PC-3 (cell line): Measurements from ENCODE around the gene BATF3. TPM values are rescaled to one million over a fixed set of nuclear protein-coding genes. Genes with fewer than 3 reads are reported as not detected.

Experiments
- ATAC-seq: fragments of 200-7000 bp; cut with Tn5 transposase; 2 replicates; pipeline ENCODE4 v1.9.1; 2020; ENCODE audit warnings: mild to moderate bottlenecking, moderate library complexity
- BruUV-seq: library from RNA; stranded (reverse); fragments of 400-500 nt; replicated peaks from 2 replicates; lab custom pipeline; 2021; lab: Mats Ljungman, UMichigan
- CTCF ChIA-PET: fragments of 300-600 bp; sonication (Branson Sonifier 250); formaldehyde crosslinking; loops from one replicate; lab custom pipeline; 2022; ENCODE audit warnings: antibody characterized with exemption; lab: Charles Lee
- POLR2A ChIA-PET: fragments of 300-600 bp; sonication (Branson Sonifier 250); formaldehyde crosslinking; loops from one replicate; lab custom pipeline; 2022; ENCODE audit warnings: antibody characterized with exemption; ENCODE audit not compliant: unreplicated experiment; lab: Charles Lee
- DNase-seq: peaks from one replicate; pipeline ENCODE4 v3.0.0-alpha.2; 2015
- H2AFZ ChIP-seq: fragments of 300-600 bp; sonication (generic); 2 replicates; pipeline ENCODE4 v1.6.0; 2016; ENCODE audit warnings: antibody characterized with exemption, low read length
- H3F3A ChIP-seq: fragments of 300-600 bp; sonication (generic); one replicate; pipeline ENCODE4 v1.6.0; 2017; ENCODE audit warnings: antibody characterized with exemption, low read length, control low read depth, mild to moderate bottlenecking; ENCODE audit not compliant: unreplicated experiment
- H3K27ac ChIP-seq: fragments of 300-600 bp; sonication (generic); 2 replicates; pipeline ENCODE4 v1.5.1; 2016; ENCODE audit warnings: mild to moderate bottlenecking, low read length
- H3K27me3 ChIP-seq: fragments of 300-600 bp; sonication (generic); 2 replicates; pipeline ENCODE4 v1.6.1; 2016; ENCODE audit warnings: low read length, mixed read lengths
- H3K36me3 ChIP-seq: fragments of 300-600 bp; sonication (generic); 2 replicates; pipeline ENCODE4 v1.6.1; 2016; ENCODE audit warnings: low read depth, mixed run types, low read length, mixed read lengths
- H3K4me1 ChIP-seq: fragments of 300-600 bp; sonication (generic); 2 replicates; pipeline ENCODE4 v1.5.1; 2016; ENCODE audit warnings: low read length; ENCODE audit not compliant: insufficient read depth
- H3K4me2 ChIP-seq: fragments of 300-600 bp; sonication (generic); 2 replicates; pipeline ENCODE4 v1.6.0; 2016; ENCODE audit warnings: low read length
- H3K4me3 ChIP-seq: fragments of 300-600 bp; sonication (generic); 2 replicates; pipeline ENCODE4 v1.5.1; 2016; ENCODE audit warnings: mild to moderate bottlenecking, low read length, mixed read lengths
- H3K79me2 ChIP-seq: fragments of 300-600 bp; sonication (generic); 2 replicates; pipeline ENCODE4 v1.6.1; 2017; ENCODE audit warnings: low read length, mixed read lengths
- H3K9ac ChIP-seq: fragments of 300-600 bp; sonication (generic); 2 replicates; pipeline ENCODE4 v1.6.0; 2016; ENCODE audit warnings: mild to moderate bottlenecking, low read length
- H3K9me2 ChIP-seq: fragments of 300-600 bp; sonication (generic); replicated peaks from 2 replicates; pipeline ENCODE4 v1.6.1; 2016; ENCODE audit warnings: mixed run types, low read length, mixed read lengths
- H3K9me3 ChIP-seq: fragments of 300-600 bp; sonication (generic); 2 replicates; pipeline ENCODE4 v1.6.1; 2016; ENCODE audit warnings: low read length, mixed read lengths
- H4K20me1 ChIP-seq: fragments of 300-600 bp; sonication (generic); 2 replicates; pipeline ENCODE4 v1.6.1; 2016; ENCODE audit warnings: low read length, mixed read lengths
- EZH2 ChIP-seq: fragments of 300-600 bp; sonication (generic); IDR thresholded peaks from one replicate; pipeline ENCODE4 v1.6.1; 2017; ENCODE audit warnings: antibody characterized with exemption, mild to moderate bottlenecking, low read length; ENCODE audit not compliant: unreplicated experiment
- EZH2phosphoT487 ChIP-seq: fragments of 300-600 bp; sonication (generic); IDR thresholded peaks from 2 replicates; pipeline ENCODE4 v1.6.1; 2018; ENCODE audit warnings: mild to moderate bottlenecking, antibody characterized with exemption, low read length, borderline replicate concordance
- intact Hi-C: fragments of 100-400 bp; cut with micrococcal nuclease; formaldehyde crosslinking; loops from 2 replicates; pipeline ENCODE4 v1.9.0; 2023
- total RNA-seq: library from RNA; depleted of rRNA; stranded (reverse); fragments of >200 nt; gene quantifications from 2 replicates; pipeline ENCODE4 v1.2.3, GENCODE V29; 2014
- TF ChIP-seq, protein P1 (sequence below): fragments of 300-600 bp; sonication (generic); conservative IDR thresholded peaks from 2 replicates; pipeline ENCODE4 v1.5.1; 2017; ENCODE audit warnings: antibody characterized with exemption, low read depth, mild to moderate bottlenecking, low read length

The BATF3 gene
- total RNA-seq, 1 experiment from 2014 or later, result 4.3 TPM

DNA sequence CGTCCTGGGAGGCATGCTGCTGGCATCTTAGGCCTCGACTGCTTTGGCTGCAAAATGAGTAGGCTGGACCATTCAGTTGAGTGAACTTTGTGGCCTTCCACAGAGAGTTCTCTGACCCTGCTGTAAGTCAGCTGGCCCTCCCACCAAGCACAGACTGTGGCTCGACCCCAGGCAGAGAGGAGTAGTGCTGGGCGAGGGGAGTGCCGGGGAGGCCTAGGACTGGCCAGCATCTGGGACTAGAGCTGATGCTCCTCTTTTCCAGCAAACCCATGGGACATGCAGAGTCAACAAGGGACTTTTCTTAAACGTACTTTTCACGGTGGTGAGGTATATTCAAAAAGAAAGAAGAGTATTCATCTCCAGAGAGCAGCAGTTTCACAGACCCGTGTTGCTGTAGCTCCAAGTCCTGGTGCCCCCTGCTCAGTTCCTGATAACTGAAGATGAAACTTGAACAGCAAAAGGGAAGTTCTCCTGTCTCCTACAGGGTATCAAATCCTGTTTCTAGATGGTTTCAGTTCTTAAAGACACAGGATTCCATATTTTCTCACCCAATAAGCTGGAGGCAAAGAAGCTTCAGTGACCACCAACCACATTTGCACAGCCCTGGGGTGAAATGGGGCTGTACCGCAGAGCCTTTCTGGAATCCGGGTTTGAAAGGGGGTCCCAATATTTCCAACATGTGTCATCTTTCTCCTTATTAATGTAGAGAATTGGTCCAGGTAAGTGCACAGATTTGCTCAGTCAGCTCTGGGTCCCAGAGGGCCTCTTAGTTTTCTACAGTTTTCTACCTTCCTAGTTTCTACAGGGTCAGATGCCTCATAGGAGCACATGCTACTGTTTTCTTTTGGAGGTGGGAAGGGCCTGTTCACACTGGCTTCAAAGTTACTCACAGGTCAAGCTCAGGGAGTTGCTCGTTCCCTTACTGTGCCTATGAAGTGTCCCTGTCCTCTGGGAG, 20.9 kb downstream of the BATF3 start:
- no peak for ATAC-seq
- CTCF ChIA-PET, result no interaction called here

DNA sequence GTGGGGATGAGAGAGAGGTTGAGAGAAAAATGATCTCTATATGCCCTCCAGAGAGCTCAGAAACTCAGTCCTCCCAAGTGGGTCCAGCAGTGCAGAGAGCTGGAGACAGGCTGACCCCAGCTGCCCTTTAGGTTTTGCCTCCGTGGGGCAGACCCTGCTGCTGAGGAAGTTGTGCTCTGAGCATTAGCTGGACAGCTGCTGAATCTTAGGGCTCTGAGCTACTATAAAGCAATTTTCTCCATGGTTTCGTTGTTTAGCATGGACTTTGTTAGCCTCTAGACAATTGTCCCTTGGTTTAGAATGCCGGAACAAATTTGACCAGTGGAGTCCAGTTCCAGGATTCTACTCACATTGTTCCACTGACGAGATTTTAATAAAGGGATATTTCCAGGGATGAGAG, 22.1 kb downstream of the BATF3 start:
- BruUV-seq, result no TSS peak
- ChIA-PET CTCF (no interaction called here), POLR2A (no interaction called here)
- ATAC-seq, result no peak
- Histone ChIP-seq H3K27ac (no peak overlapping the region), H3K4me3 (no peak overlapping the region), H3K36me3 (no peaks in the 10 kb centered on the region), H3K4me2 (no peak overlapping the region), H3K9me3 (no peaks in the 10 kb centered on the region), H3F3A (no peaks in the 10 kb centered on the region), H3K4me1 (no peaks in the 10 kb centered on the region), H3K9ac (no peak overlapping the region), H3K27me3 (no peaks in the 10 kb centered on the region), H2AFZ (no peak overlapping the region), H4K20me1 (no peaks in the 10 kb centered on the region), H3K79me2 (no peaks in the 10 kb centered on the region), H3K9me2 (no peaks in the 10 kb centered on the region)
- TF ChIP-seq, protein P1, sequence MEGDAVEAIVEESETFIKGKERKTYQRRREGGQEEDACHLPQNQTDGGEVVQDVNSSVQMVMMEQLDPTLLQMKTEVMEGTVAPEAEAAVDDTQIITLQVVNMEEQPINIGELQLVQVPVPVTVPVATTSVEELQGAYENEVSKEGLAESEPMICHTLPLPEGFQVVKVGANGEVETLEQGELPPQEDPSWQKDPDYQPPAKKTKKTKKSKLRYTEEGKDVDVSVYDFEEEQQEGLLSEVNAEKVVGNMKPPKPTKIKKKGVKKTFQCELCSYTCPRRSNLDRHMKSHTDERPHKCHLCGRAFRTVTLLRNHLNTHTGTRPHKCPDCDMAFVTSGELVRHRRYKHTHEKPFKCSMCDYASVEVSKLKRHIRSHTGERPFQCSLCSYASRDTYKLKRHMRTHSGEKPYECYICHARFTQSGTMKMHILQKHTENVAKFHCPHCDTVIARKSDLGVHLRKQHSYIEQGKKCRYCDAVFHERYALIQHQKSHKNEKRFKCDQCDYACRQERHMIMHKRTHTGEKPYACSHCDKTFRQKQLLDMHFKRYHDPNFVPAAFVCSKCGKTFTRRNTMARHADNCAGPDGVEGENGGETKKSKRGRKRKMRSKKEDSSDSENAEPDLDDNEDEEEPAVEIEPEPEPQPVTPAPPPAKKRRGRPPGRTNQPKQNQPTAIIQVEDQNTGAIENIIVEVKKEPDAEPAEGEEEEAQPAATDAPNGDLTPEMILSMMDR, result no peak
- TF ChIP-seq EZH2phosphoT487, result no peak
- TF ChIP-seq EZH2, result no peak
- DNase-seq, result no peak
- intact Hi-C loops, result no loop called here

More for the DNA sequence above, 20.9 kb downstream of the BATF3 start:
- no TSS peak for BruUV-seq
- DNase-seq, result no peak
- H3K9ac ChIP-seq, result no peak overlapping the region
- no peak overlapping the region for H3K4me2 ChIP-seq
- no peaks in the 10 kb centered on the region for H3K4me1 ChIP-seq
- peaks cover under 1% of the 10 kb centered on the region; the same call in 1 of the 2 replicates for H3K27me3 ChIP-seq
- no peaks in the 10 kb centered on the region for H3K36me3 ChIP-seq
- POLR2A ChIA-PET, result interaction anchor here (0.6 kb wide), 1 partner anchor 169 kb away, joined by 11 read pairs; no protein-coding TSS in a partner anchor
- H3K79me2 ChIP-seq, result no peaks in the 10 kb centered on the region
- H3K9me3 ChIP-seq, result no peaks in the 10 kb centered on the region
- H3F3A ChIP-seq, result no peaks in the 10 kb centered on the region
- no peaks in the 10 kb centered on the region for H3K9me2 ChIP-seq
- H4K20me1 ChIP-seq, result no peaks in the 10 kb centered on the region
- no peak overlapping the region for H3K27ac ChIP-seq
- TF ChIP-seq, protein P1, result no peak
- no peak for TF ChIP-seq EZH2phosphoT487
- intact Hi-C loops, result no loop called here
- H2AFZ ChIP-seq, result no peak overlapping the region
- no peak overlapping the region for H3K4me3 ChIP-seq

DNA sequence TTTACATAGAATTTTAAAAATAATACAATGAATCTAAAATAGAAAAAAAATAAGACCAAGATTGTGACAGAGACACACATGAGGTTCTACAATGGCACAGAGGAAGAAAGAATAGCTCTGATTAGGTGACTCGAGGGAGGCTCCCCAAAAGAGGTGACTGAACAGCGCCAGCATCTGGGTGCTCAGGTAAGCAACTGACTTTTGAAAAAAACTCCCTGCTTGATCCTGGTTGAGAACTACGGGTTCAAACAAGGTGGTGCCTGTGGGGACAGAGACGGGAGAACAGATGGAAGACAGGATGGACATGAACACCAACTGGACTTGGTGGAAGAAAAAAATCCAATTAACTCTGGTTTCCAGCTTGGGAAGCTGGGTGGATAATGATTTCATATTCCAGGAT, 22.5 kb downstream of the BATF3 start:
- H3K27me3 ChIP-seq, result no peaks in the 10 kb centered on the region
- DNase-seq, result no peak

More for the DNA sequence above, 22.5 kb downstream of the BATF3 start:
- Histone ChIP-seq H4K20me1 (no peaks in the 10 kb centered on the region), H3K4me1 (no peaks in the 10 kb centered on the region), H3K27ac (no peak overlapping the region), H3K4me2 (no peak overlapping the region), H3K4me3 (no peak overlapping the region), H2AFZ (no peak overlapping the region), H3K36me3 (no peaks in the 10 kb centered on the region), H3K9me3 (no peaks in the 10 kb centered on the region), H3K9me2 (no peaks in the 10 kb centered on the region), H3K9ac (no peak overlapping the region), H3F3A (no peaks in the 10 kb centered on the region), H3K79me2 (no peaks in the 10 kb centered on the region)
- TF ChIP-seq EZH2, result no peak
- TF ChIP-seq, protein P1, result no peak
- no peak for TF ChIP-seq EZH2phosphoT487
- no peak for ATAC-seq
- CTCF ChIA-PET, result no interaction called here
- POLR2A ChIA-PET, result no interaction called here
- no TSS peak for BruUV-seq
- intact Hi-C loops, result no loop called here
